ENCODE results near the gene APLP1.

- TF ChIP-seq CTCF (IDR thresholded peaks at IDR 0.05; ENCODE audit: insufficient read depth, low read length) (no peak), SPI1 (IDR thresholded peaks at IDR 0.05; ENCODE audit: borderline replicate concordance, low read depth) (no peak), POLR2AphosphoS5 (IDR thresholded peaks at IDR 0.05; ENCODE audit: low read depth) (no peak)
Measured at GRCh38 chr19:35919306-35919705, 50.9 kb downstream of the APLP1 start.

Data from HL-60 (cell line).